ENCODE measurements around the gene CTRL.

GRCh38 chr16:67928147-67928546, 3.5 kb downstream of the CTRL start:
- TF ChIP-seq EP300 (IDR thresholded peaks at IDR 0.05; ENCODE audit: borderline replicate concordance): no peak
- no peak for TF ChIP-seq TAF1 (IDR thresholded peaks at IDR 0.05; ENCODE audit: low read depth)
- TF ChIP-seq YY1 (IDR thresholded peaks at IDR 0.05; ENCODE audit: low read depth): no peak
- no peak for TF ChIP-seq TCF12 (IDR thresholded peaks at IDR 0.05; ENCODE audit: low read depth)
- TF ChIP-seq FOXM1 (IDR thresholded peaks at IDR 0.05; ENCODE audit: borderline replicate concordance, low read depth): no peak
- TF ChIP-seq RAD21 (IDR thresholded peaks at IDR 0.05; ENCODE audit: low read depth): no peak
